ENCODE measurements around the gene SLC16A5.

SLC16A5 gene

GRCh38 chr17:75048249-75048878 lies 39.4 kb upstream of the SLC16A5 start:
- peaks cover 6 to 21% (median 15%) of the 10 kb centered on the region in 5 donors for H3K36me3 ChIP-seq (ENCODE audit: control insufficient read depth in 5 of 5, insufficient read depth in 5 of 5, low read length in 5 of 5)
- peak overlapping the region in 4 of 5 donors; percentile 32 to 91 (median 87) for H3K9ac ChIP-seq (ENCODE audit: low read length in 5 of 5)
- peak overlapping the region; percentile 67 for H3K27ac ChIP-seq (ENCODE audit: low read depth, low read length)
- no peaks in the 10 kb centered on the region for H3K27me3 ChIP-seq (ENCODE audit: control insufficient read depth in 5 of 5, insufficient read depth in 4 of 5, low read length in 5 of 5)
- H3K9me3 ChIP-seq (ENCODE audit: control insufficient read depth in 5 of 5, low read length in 5 of 5), result no peaks in the 10 kb centered on the region
- H3K4me1 ChIP-seq (ENCODE audit: control insufficient read depth in 5 of 5, insufficient read depth in 5 of 5, low read length in 5 of 5), result peaks cover 0 to 29% (median 27%) of the 10 kb centered on the region in 5 donors
- peak overlapping the region; percentile 61 to 89 (median 78) for H3K4me3 ChIP-seq (ENCODE audit: low read depth in 1 of 5, low read length in 5 of 5)

GRCh38 chr17:75049057-75049456 lies 38.7 kb upstream of the SLC16A5 start:
- Histone ChIP-seq H3K9me3 (ENCODE audit: control insufficient read depth in 5 of 5, low read length in 5 of 5) (no peaks in the 10 kb centered on the region), H3K4me1 (ENCODE audit: control insufficient read depth in 5 of 5, insufficient read depth in 5 of 5, low read length in 5 of 5) (peaks cover 0 to 29% (median 27%) of the 10 kb centered on the region in 5 donors), H3K27me3 (ENCODE audit: control insufficient read depth in 5 of 5, insufficient read depth in 4 of 5, low read length in 5 of 5) (no peaks in the 10 kb centered on the region), H3K4me3 (ENCODE audit: low read depth in 1 of 5, low read length in 5 of 5) (no peak overlapping the region), H3K27ac (ENCODE audit: low read depth, low read length) (peak overlapping the region; percentile 34), H3K36me3 (ENCODE audit: control insufficient read depth in 5 of 5, insufficient read depth in 5 of 5, low read length in 5 of 5) (peaks cover 7 to 28% (median 21%) of the 10 kb centered on the region in 5 donors), H3K9ac (ENCODE audit: low read length in 5 of 5) (peak overlapping the region in 1 of 5 donors; percentile 47)

- Histone ChIP-seq H3K4me3 (ENCODE audit: low read depth in 1 of 5, low read length in 5 of 5) (no peak overlapping the region), H3K36me3 (ENCODE audit: control insufficient read depth in 5 of 5, insufficient read depth in 5 of 5, low read length in 5 of 5) (peaks cover 7 to 32% (median 25%) of the 10 kb centered on the region in 5 donors), H3K27me3 (ENCODE audit: control insufficient read depth in 5 of 5, insufficient read depth in 4 of 5, low read length in 5 of 5) (no peaks in the 10 kb centered on the region), H3K9me3 (ENCODE audit: control insufficient read depth in 5 of 5, low read length in 5 of 5) (no peaks in the 10 kb centered on the region), H3K4me1 (ENCODE audit: control insufficient read depth in 5 of 5, insufficient read depth in 5 of 5, low read length in 5 of 5) (peaks cover 0 to 29% (median 27%) of the 10 kb centered on the region in 5 donors), H3K9ac (ENCODE audit: low read length in 5 of 5) (no peak overlapping the region), H3K27ac (ENCODE audit: low read depth, low read length) (no peak overlapping the region)
These were observed 38.0 kb upstream of the SLC16A5 start for GRCh38 chr17:75049706-75050105.

- Histone ChIP-seq H3K9ac (ENCODE audit: low read length in 5 of 5) (no peak overlapping the region), H3K4me1 (ENCODE audit: control insufficient read depth in 5 of 5, insufficient read depth in 5 of 5, low read length in 5 of 5) (peaks cover 0 to 19% (median 19%) of the 10 kb centered on the region in 5 donors), H3K27me3 (ENCODE audit: control insufficient read depth in 5 of 5, insufficient read depth in 4 of 5, low read length in 5 of 5) (no peaks in the 10 kb centered on the region), H3K9me3 (ENCODE audit: control insufficient read depth in 5 of 5, low read length in 5 of 5) (no peaks in the 10 kb centered on the region), H3K36me3 (ENCODE audit: control insufficient read depth in 5 of 5, insufficient read depth in 5 of 5, low read length in 5 of 5) (peaks cover 7 to 39% (median 27%) of the 10 kb centered on the region in 5 donors), H3K27ac (ENCODE audit: low read depth, low read length) (no peak overlapping the region), H3K4me3 (ENCODE audit: low read depth in 1 of 5, low read length in 5 of 5) (no peak overlapping the region)
These were observed 35.8 kb upstream of the SLC16A5 start for GRCh38 chr17:75051941-75052340.

GRCh38 chr17:75059369-75060345 lies 28.1 kb upstream of the SLC16A5 start:
- H3K27ac ChIP-seq (ENCODE audit: low read depth, low read length), result peak overlapping the region; percentile 67
- peaks cover 4 to 11% (median 7%) of the 10 kb centered on the region in 5 donors for H3K4me1 ChIP-seq (ENCODE audit: control insufficient read depth in 5 of 5, insufficient read depth in 5 of 5, low read length in 5 of 5)
- H3K36me3 ChIP-seq (ENCODE audit: control insufficient read depth in 5 of 5, insufficient read depth in 5 of 5, low read length in 5 of 5), result peaks cover 2 to 54% (median 48%) of the 10 kb centered on the region in 5 donors
- H3K27me3 ChIP-seq (ENCODE audit: control insufficient read depth in 5 of 5, insufficient read depth in 4 of 5, low read length in 5 of 5), result no peaks in the 10 kb centered on the region
- H3K9me3 ChIP-seq (ENCODE audit: control insufficient read depth in 5 of 5, low read length in 5 of 5), result no peaks in the 10 kb centered on the region
- H3K9ac ChIP-seq (ENCODE audit: low read length in 5 of 5), result peak overlapping the region in 3 of 5 donors; percentile 21 to 37 (median 25)
- no peak overlapping the region for H3K4me3 ChIP-seq (ENCODE audit: low read depth in 1 of 5, low read length in 5 of 5)

GRCh38 chr17:75060434-75061054 lies 27.2 kb upstream of the SLC16A5 start:
- peaks cover 2 to 59% (median 55%) of the 10 kb centered on the region in 5 donors for H3K36me3 ChIP-seq (ENCODE audit: control insufficient read depth in 5 of 5, insufficient read depth in 5 of 5, low read length in 5 of 5)
- no peaks in the 10 kb centered on the region for H3K9me3 ChIP-seq (ENCODE audit: control insufficient read depth in 5 of 5, low read length in 5 of 5)
- no peaks in the 10 kb centered on the region for H3K27me3 ChIP-seq (ENCODE audit: control insufficient read depth in 5 of 5, insufficient read depth in 4 of 5, low read length in 5 of 5)
- H3K27ac ChIP-seq (ENCODE audit: low read depth, low read length), result peak overlapping the region; percentile 67
- H3K9ac ChIP-seq (ENCODE audit: low read length in 5 of 5), result no peak overlapping the region
- peaks cover 4 to 11% (median 7%) of the 10 kb centered on the region in 5 donors for H3K4me1 ChIP-seq (ENCODE audit: control insufficient read depth in 5 of 5, insufficient read depth in 5 of 5, low read length in 5 of 5)
- no peak overlapping the region for H3K4me3 ChIP-seq (ENCODE audit: low read depth in 1 of 5, low read length in 5 of 5)

GRCh38 chr17:75061055-75061438 lies 26.7 kb upstream of the SLC16A5 start:
- Histone ChIP-seq H3K27me3 (ENCODE audit: control insufficient read depth in 5 of 5, insufficient read depth in 4 of 5, low read length in 5 of 5) (no peaks in the 10 kb centered on the region), H3K4me3 (ENCODE audit: low read depth in 1 of 5, low read length in 5 of 5) (no peak overlapping the region), H3K9me3 (ENCODE audit: control insufficient read depth in 5 of 5, low read length in 5 of 5) (no peaks in the 10 kb centered on the region), H3K4me1 (ENCODE audit: control insufficient read depth in 5 of 5, insufficient read depth in 5 of 5, low read length in 5 of 5) (peaks cover 4 to 11% (median 7%) of the 10 kb centered on the region in 5 donors), H3K36me3 (ENCODE audit: control insufficient read depth in 5 of 5, insufficient read depth in 5 of 5, low read length in 5 of 5) (peaks cover 2 to 59% (median 52%) of the 10 kb centered on the region in 5 donors), H3K9ac (ENCODE audit: low read length in 5 of 5) (no peak overlapping the region), H3K27ac (ENCODE audit: low read depth, low read length) (no peak overlapping the region)

- no peak overlapping the region for H3K9ac ChIP-seq (ENCODE audit: low read length in 5 of 5)
- H3K4me3 ChIP-seq (ENCODE audit: low read depth in 1 of 5, low read length in 5 of 5), result no peak overlapping the region
- H3K4me1 ChIP-seq (ENCODE audit: control insufficient read depth in 5 of 5, insufficient read depth in 5 of 5, low read length in 5 of 5), result peaks cover 4 to 11% (median 7%) of the 10 kb centered on the region in 5 donors
- H3K27me3 ChIP-seq (ENCODE audit: control insufficient read depth in 5 of 5, insufficient read depth in 4 of 5, low read length in 5 of 5), result no peaks in the 10 kb centered on the region
- H3K9me3 ChIP-seq (ENCODE audit: control insufficient read depth in 5 of 5, low read length in 5 of 5), result no peaks in the 10 kb centered on the region
- H3K27ac ChIP-seq (ENCODE audit: low read depth, low read length), result no peak overlapping the region
- peaks cover 2 to 59% (median 47%) of the 10 kb centered on the region in 5 donors for H3K36me3 ChIP-seq (ENCODE audit: control insufficient read depth in 5 of 5, insufficient read depth in 5 of 5, low read length in 5 of 5)
These were observed 26.1 kb upstream of the SLC16A5 start for GRCh38 chr17:75061618-75062017.

- no peaks in the 10 kb centered on the region for H3K9me3 ChIP-seq (ENCODE audit: control insufficient read depth in 5 of 5, low read length in 5 of 5)
- peaks cover 4 to 11% (median 7%) of the 10 kb centered on the region in 5 donors for H3K4me1 ChIP-seq (ENCODE audit: control insufficient read depth in 5 of 5, insufficient read depth in 5 of 5, low read length in 5 of 5)
- no peak overlapping the region for H3K27ac ChIP-seq (ENCODE audit: low read depth, low read length)
- no peak overlapping the region for H3K4me3 ChIP-seq (ENCODE audit: low read depth in 1 of 5, low read length in 5 of 5)
- no peaks in the 10 kb centered on the region for H3K27me3 ChIP-seq (ENCODE audit: control insufficient read depth in 5 of 5, insufficient read depth in 4 of 5, low read length in 5 of 5)
- no peak overlapping the region for H3K9ac ChIP-seq (ENCODE audit: low read length in 5 of 5)
- peaks cover 2 to 59% (median 47%) of the 10 kb centered on the region in 5 donors for H3K36me3 ChIP-seq (ENCODE audit: control insufficient read depth in 5 of 5, insufficient read depth in 5 of 5, low read length in 5 of 5)
These were observed 24.6 kb upstream of the SLC16A5 start for GRCh38 chr17:75063201-75063600.
